HepG2 (cell line): Measurements from ENCODE around the gene LOC128125822.
A peak's percentile ranks its signal among the peaks of the same experiment; 100 is the strongest.

Source experiments
- ARID2 ChIP-seq: sonication (generic); formaldehyde crosslinking; IDR thresholded peaks from 2 replicates; pipeline ENCODE4 v1.8.1; 2022; ENCODE audit warnings: mild to moderate bottlenecking, missing genetic modification reagents, borderline replicate concordance
- ATF7 ChIP-seq, 2 experiments: fragments of 450-650 bp in 1 of 2; sonication (generic) in 1 of 2; formaldehyde crosslinking in 1 of 2; IDR thresholded peaks; 2 replicates each; pipeline versions ENCODE4 v1.4.0 to v1.6.1; 2016 to 2020; ENCODE audit warnings: antibody characterized with exemption in 1 of 2, mild to moderate bottlenecking in 1 of 2, missing genetic modification reagents in 1 of 2
- E2F1 ChIP-seq: sonication (generic); formaldehyde crosslinking; IDR thresholded peaks from 2 replicates; pipeline ENCODE4 v1.5.0; 2020; ENCODE audit warnings: missing genetic modification reagents
- EHMT2 ChIP-seq: fragments of 200-600 bp; sonication (generic); IDR thresholded peaks from 2 replicates; pipeline ENCODE4 v1.7.0; 2017; ENCODE audit warnings: antibody characterized with exemption, low read depth, low read length, borderline replicate concordance
- JARID2 ChIP-seq: sonication (generic); formaldehyde crosslinking; IDR thresholded peaks from 2 replicates; pipeline ENCODE4 v1.8.1; 2023; ENCODE audit warnings: missing genetic modification reagents, inconsistent platforms; ENCODE audit not compliant: insufficient replicate concordance
- KAT2B ChIP-seq: fragments of 150-350 bp; IDR thresholded peaks from 2 replicates; pipeline ENCODE4 v1.6.1; 2014; ENCODE audit warnings: low read depth, low read length, borderline replicate concordance
- KLF6 ChIP-seq: IDR thresholded peaks from 2 replicates; pipeline ENCODE4 v1.8.0; 2016; ENCODE audit warnings: missing biosample characterization, missing genetic modification reagents
- NFE2 ChIP-seq: sonication (generic); formaldehyde crosslinking; IDR thresholded peaks from 2 replicates; pipeline ENCODE4 v1.4.0; 2020; ENCODE audit warnings: missing genetic modification reagents
- NR2F1 ChIP-seq, 2 experiments: fragments of 450-650 bp in 1 of 2; formaldehyde crosslinking in 1 of 2; IDR thresholded peaks; 2 replicates each; pipeline versions ENCODE4 v1.5.0 to v1.6.1; 2016 to 2020; ENCODE audit warnings: mild to moderate bottlenecking in 1 of 2, missing compliant biosample characterization in 1 of 2, missing genetic modification reagents in 1 of 2, moderate library complexity in 1 of 2
- REL ChIP-seq: sonication (generic); formaldehyde crosslinking; conservative IDR thresholded peaks from 2 replicates; pipeline ENCODE4 v1.8.0; 2022; ENCODE audit warnings: mild to moderate bottlenecking, missing genetic modification reagents, moderate library complexity
- SIN3A ChIP-seq: IDR thresholded peaks from 2 replicates; pipeline ENCODE4 v1.6.1; 2011; ENCODE audit warnings: low read depth, mild to moderate bottlenecking, control low read depth, low read length, borderline replicate concordance
- SOX5 ChIP-seq: IDR thresholded peaks from 2 replicates; pipeline ENCODE4 v1.6.1; 2016; ENCODE audit warnings: borderline replicate concordance
- TBX3 ChIP-seq: fragments of 450-650 bp; IDR thresholded peaks from 2 replicates; pipeline ENCODE4 v1.6.1; 2017; ENCODE audit warnings: antibody characterized with exemption, mild to moderate bottlenecking, inconsistent platforms, borderline replicate concordance
- ZBTB25 ChIP-seq: IDR thresholded peaks from 2 replicates; pipeline ENCODE4 v1.6.1; 2018; ENCODE audit warnings: missing genetic modification reagents
- ZBTB38 ChIP-seq: sonication (generic); formaldehyde crosslinking; IDR thresholded peaks from 2 replicates; pipeline ENCODE4 v1.5.1; 2020; ENCODE audit warnings: mild to moderate bottlenecking, missing genetic modification reagents
- ZNF253 ChIP-seq: sonication (generic); formaldehyde crosslinking; IDR thresholded peaks from 2 replicates; pipeline ENCODE4 v1.8.0; 2022; ENCODE audit warnings: mild to moderate bottlenecking, missing genetic modification reagents, borderline replicate concordance
- ZNF256 ChIP-seq: sonication (generic); formaldehyde crosslinking; conservative IDR thresholded peaks from 2 replicates; pipeline ENCODE4 v1.4.0; 2020; ENCODE audit warnings: missing genetic modification reagents
- ZNF335 ChIP-seq: sonication (generic); formaldehyde crosslinking; IDR thresholded peaks from 2 replicates; pipeline ENCODE4 v1.4.0; 2020; ENCODE audit warnings: missing genetic modification reagents
- ZNF510 ChIP-seq: sonication (generic); formaldehyde crosslinking; IDR thresholded peaks from 2 replicates; pipeline ENCODE4 v1.4.0; 2020; ENCODE audit warnings: low read depth, mild to moderate bottlenecking, missing genetic modification reagents
- ZNF550 ChIP-seq: sonication (generic); formaldehyde crosslinking; IDR thresholded peaks from 2 replicates; pipeline ENCODE4 v1.4.0; 2020; ENCODE audit warnings: mild to moderate bottlenecking, missing genetic modification reagents, borderline replicate concordance
- ZNF552 ChIP-seq: sonication (generic); formaldehyde crosslinking; IDR thresholded peaks from 2 replicates; pipeline ENCODE4 v1.9.0; 2022; ENCODE audit warnings: missing genetic modification reagents, mild to moderate bottlenecking, borderline replicate concordance
- ZNF597 ChIP-seq: sonication (generic); formaldehyde crosslinking; IDR thresholded peaks from 2 replicates; pipeline ENCODE4 v1.5.0; 2020; ENCODE audit warnings: missing genetic modification reagents
- ZNF7 ChIP-seq: IDR thresholded peaks from 2 replicates; pipeline ENCODE4 v1.6.1; 2016; ENCODE audit warnings: missing biosample characterization, missing genetic modification reagents
- ZNF720 ChIP-seq: sonication (generic); formaldehyde crosslinking; IDR thresholded peaks from 2 replicates; pipeline ENCODE4 v1.4.0; 2020; ENCODE audit warnings: missing genetic modification reagents
- ZNF781 ChIP-seq: sonication (generic); formaldehyde crosslinking; IDR thresholded peaks from 2 replicates; pipeline ENCODE4 v1.5.1; 2020; ENCODE audit warnings: borderline replicate concordance, mild to moderate bottlenecking, missing genetic modification reagents; ENCODE audit errors: not compliant biosample characterization
- ZNF839 ChIP-seq: sonication (generic); formaldehyde crosslinking; IDR thresholded peaks from 2 replicates; pipeline ENCODE4 v1.4.0; 2020; ENCODE audit warnings: missing genetic modification reagents, mild to moderate bottlenecking, borderline replicate concordance
- TF ChIP-seq, protein P1 (sequence below): sonication (generic); formaldehyde crosslinking; IDR thresholded peaks from 2 replicates; pipeline ENCODE4 v1.4.0; 2020; ENCODE audit warnings: low read depth, mild to moderate bottlenecking, missing genetic modification reagents

Gene LOC128125822

DNA sequence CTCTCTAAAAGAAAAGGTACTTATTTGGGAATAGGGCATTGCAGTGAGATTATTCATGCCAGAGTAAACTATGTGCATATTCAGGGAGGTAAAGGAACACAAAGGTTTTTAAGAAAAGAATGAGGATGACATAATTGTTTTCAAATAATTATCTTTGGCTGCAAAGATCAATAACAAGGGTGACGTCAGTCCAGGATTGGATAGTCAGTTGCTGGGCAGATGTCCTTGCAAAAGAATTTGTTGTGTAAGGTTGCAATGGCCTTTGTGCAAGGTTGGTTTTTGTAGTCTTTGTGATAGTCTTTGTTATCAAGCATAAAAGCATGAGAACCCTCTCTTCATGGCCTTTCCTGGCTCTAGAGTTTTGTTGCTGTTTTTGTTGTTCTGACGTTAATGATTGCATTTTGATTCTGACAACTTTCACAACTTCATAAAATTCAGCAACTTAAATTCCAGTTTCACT, 17.7 kb downstream of the LOC128125822 start (continued):
- TF ChIP-seq SIN3A = no peak
- TF ChIP-seq ZNF781 (CRISPR knock-in tag) = no peak
- no peak for TF ChIP-seq ZNF510 (CRISPR knock-in tag)
- TF ChIP-seq ZNF552 (CRISPR knock-in tag) = no peak
- peak; percentile 99 for TF ChIP-seq ATF7 (IDR thresholded peaks at IDR 0.05)
- peak; percentile 94; the same call in 1 of the 2 replicates for TF ChIP-seq ATF7 (CRISPR knock-in tag; IDR thresholded peaks at IDR 0.05)
- no peak for TF ChIP-seq ZNF550
- no peak for TF ChIP-seq ZNF256
- no peak for TF ChIP-seq ARID2 (CRISPR knock-in tag)
- peak; percentile 96 for TF ChIP-seq EHMT2
- TF ChIP-seq ZNF7 = no peak
- no peak for TF ChIP-seq NFE2
- peak; percentile 72; the same call in 1 of the 2 replicates for TF ChIP-seq KLF6 (CRISPR knock-in tag)
- TF ChIP-seq ZNF253 (CRISPR knock-in tag) = no peak
- TF ChIP-seq ZNF597 (CRISPR knock-in tag) = no peak
- no peak for TF ChIP-seq ZNF335 (CRISPR knock-in tag)
- TF ChIP-seq ZNF720 = no peak
- TF ChIP-seq REL = no peak
- peak in 1 of 2 experiments; percentile 15; a peak in 1 of 4 replicates for TF ChIP-seq NR2F1 (CRISPR knock-in tag; IDR thresholded peaks at IDR 0.05)
- TF ChIP-seq ZBTB38 (CRISPR knock-in tag) = no peak
- no peak for TF ChIP-seq ZNF839 (CRISPR knock-in tag)
- TF ChIP-seq, protein P1, sequence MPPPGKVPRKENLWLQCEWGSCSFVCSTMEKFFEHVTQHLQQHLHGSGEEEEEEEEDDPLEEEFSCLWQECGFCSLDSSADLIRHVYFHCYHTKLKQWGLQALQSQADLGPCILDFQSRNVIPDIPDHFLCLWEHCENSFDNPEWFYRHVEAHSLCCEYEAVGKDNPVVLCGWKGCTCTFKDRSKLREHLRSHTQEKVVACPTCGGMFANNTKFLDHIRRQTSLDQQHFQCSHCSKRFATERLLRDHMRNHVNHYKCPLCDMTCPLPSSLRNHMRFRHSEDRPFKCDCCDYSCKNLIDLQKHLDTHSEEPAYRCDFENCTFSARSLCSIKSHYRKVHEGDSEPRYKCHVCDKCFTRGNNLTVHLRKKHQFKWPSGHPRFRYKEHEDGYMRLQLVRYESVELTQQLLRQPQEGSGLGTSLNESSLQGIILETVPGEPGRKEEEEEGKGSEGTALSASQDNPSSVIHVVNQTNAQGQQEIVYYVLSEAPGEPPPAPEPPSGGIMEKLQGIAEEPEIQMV (CRISPR knock-in tag) = no peak
- no peak for TF ChIP-seq KAT2B
- no peak for TF ChIP-seq E2F1 (CRISPR knock-in tag)
- no peak for TF ChIP-seq TBX3
- no peak for TF ChIP-seq JARID2 (CRISPR knock-in tag)
- peak; percentile 100 for TF ChIP-seq SOX5 (CRISPR knock-in tag)
- TF ChIP-seq ZBTB25 (CRISPR knock-in tag) = no peak
